ENCODE results near the gene HOXB9. TPM values are rescaled to one million over a fixed set of nuclear protein-coding genes. Genes with fewer than 3 reads are reported as not detected.

Gene HOXB9
- total and polyA plus RNA-seq, 10 of the 15 experiments (the other 5 are each of a cell fraction or from before 2014, with no cell fraction given), result 0.01 to 0.49 (median 0.09) TPM; not detected in 5

GRCh38 chr17:48589831-48590606 lies 36.1 kb downstream of the HOXB9 start, which contains the start of gene HOXB3:
TSS of gene HOXB3 (minus strand) at chr17:48590241. CDS start at chr17:48552474, 37,767 bp downstream.
- ChIA-PET POLR2A (interaction anchor here (0.6 kb wide), 2 partner anchors 503 to 512 kb away, joined by 3 read pairs; no protein-coding TSS in a partner anchor), CTCF (interaction anchor here (0.8 to 4.8 kb wide), 6 partner anchors 11 to 540 kb away, joined by 3 to 113 read pairs (median 4); no protein-coding TSS in a partner anchor), RAD21 (ENCODE audit: unreplicated experiment) (interaction anchor here (1.0 to 3.4 kb wide), 9 partner anchors 23 to 510 kb away, joined by 3 to 21 read pairs (median 5); no protein-coding TSS in a partner anchor), SMC1A (ENCODE audit: uncharacterized antibody, unreplicated experiment) (interaction anchor here (1.0 to 3.0 kb wide), 3 partner anchors 254 to 324 kb away, joined by 3 to 23 read pairs (median 4); no protein-coding TSS in a partner anchor)
- peaks cover 0 to 8% of the 10 kb centered on the region in 2 experiments; a peak in 3 of 4 replicates for H3K27me3 ChIP-seq (replicated peaks in 1 of 2; ENCODE audit: control insufficient read depth in 2 of 2, insufficient read depth in 2 of 2, low read length in 1 of 2)
- in situ Hi-C loops (cut with MboI), result no loop called here
- H3K27ac ChIP-seq (ENCODE audit: control insufficient read depth, insufficient read depth), result no peak within 1 kb of the TSS
- H2AFZ ChIP-seq (ENCODE audit: control insufficient read depth, low read depth, low read length), result no peak within 1 kb of the TSS
- no peaks in the 10 kb centered on the region for H3K36me3 ChIP-seq (ENCODE audit: control insufficient read depth in 2 of 2, insufficient read depth in 2 of 2, low read length in 1 of 2)
- no TSS peak for BruUV-seq (replicated peaks)
- H4K20me1 ChIP-seq (ENCODE audit: control insufficient read depth, insufficient read depth), result no peaks in the 10 kb centered on the region
- TF ChIP-seq USF1 (IDR thresholded peaks at IDR 0.05; ENCODE audit: borderline replicate concordance, extremely low read length, insufficient read depth, low read depth, low read length) (peak; percentile 12), NR2C1 (IDR thresholded peaks at IDR 0.05) (no peak)
- no peak for ATAC-seq
- H3K9me3 ChIP-seq (replicated peaks; ENCODE audit: control insufficient read depth, insufficient read depth, low read length), result no peaks in the 10 kb centered on the region
- 54% methylated on average over 23 of the region's 23 CpGs for WGBS (ENCODE audit: insufficient coverage, insufficient replicate concordance, low lambda C conversion rate, missing lambda C conversion rate)
- peak within 1 kb of the TSS; percentile 13; the same call in 1 of the 2 replicates for H3K4me3 ChIP-seq
- H3K4me1 ChIP-seq (ENCODE audit: control insufficient read depth, insufficient read depth, low read length), result no peaks in the 10 kb centered on the region
- peak within 1 kb of the TSS; percentile 17; the same call in 1 of the 2 replicates for H3K4me2 ChIP-seq (ENCODE audit: control insufficient read depth, insufficient read depth)
- no peak within 1 kb of the TSS for H3K9ac ChIP-seq (ENCODE audit: control insufficient read depth, insufficient read depth, low read length)
- no peak for FAIRE-seq
- intact Hi-C loops (cut with micrococcal nuclease; ENCODE audit: unreplicated experiment), result no loop called here
- DNase-seq (ENCODE audit: low read depth, low spot score), result no peak
- no peaks in the 10 kb centered on the region for H3K79me2 ChIP-seq (ENCODE audit: control insufficient read depth, insufficient read depth, low read length)
